ENCODE measurements around the gene NALCN.

DNA sequence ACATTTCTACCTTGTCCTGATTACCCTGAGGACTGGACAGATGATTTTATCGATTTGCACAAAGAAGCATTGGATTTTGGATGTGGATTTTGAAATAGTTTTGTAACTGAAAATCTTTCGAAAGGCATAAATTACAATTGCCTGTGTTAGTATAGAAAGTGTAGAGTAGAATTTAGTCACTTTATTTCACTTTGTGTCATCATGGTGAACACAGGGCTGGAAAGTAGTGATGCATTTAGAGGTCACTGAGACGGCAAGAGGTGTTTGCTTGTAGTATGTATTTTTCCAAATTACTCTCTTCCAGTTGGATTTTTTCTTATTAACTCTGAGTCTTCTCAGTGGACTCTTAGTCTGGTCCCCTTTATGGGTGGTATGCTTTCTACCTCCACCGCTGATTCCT lies 326.0 kb downstream of the NALCN start:
- TF ChIP-seq POLR2A (IDR thresholded peaks at IDR 0.05) (no peak), POLR2AphosphoS5 (IDR thresholded peaks at IDR 0.05) (no peak)
- TF ChIP-seq, protein P1, sequence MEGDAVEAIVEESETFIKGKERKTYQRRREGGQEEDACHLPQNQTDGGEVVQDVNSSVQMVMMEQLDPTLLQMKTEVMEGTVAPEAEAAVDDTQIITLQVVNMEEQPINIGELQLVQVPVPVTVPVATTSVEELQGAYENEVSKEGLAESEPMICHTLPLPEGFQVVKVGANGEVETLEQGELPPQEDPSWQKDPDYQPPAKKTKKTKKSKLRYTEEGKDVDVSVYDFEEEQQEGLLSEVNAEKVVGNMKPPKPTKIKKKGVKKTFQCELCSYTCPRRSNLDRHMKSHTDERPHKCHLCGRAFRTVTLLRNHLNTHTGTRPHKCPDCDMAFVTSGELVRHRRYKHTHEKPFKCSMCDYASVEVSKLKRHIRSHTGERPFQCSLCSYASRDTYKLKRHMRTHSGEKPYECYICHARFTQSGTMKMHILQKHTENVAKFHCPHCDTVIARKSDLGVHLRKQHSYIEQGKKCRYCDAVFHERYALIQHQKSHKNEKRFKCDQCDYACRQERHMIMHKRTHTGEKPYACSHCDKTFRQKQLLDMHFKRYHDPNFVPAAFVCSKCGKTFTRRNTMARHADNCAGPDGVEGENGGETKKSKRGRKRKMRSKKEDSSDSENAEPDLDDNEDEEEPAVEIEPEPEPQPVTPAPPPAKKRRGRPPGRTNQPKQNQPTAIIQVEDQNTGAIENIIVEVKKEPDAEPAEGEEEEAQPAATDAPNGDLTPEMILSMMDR (IDR thresholded peaks at IDR 0.05), result no peak

Data from prostate gland (tissue), 2 donors.